ENCODE data around the gene C19orf81. TPM values are rescaled to one million over a fixed set of nuclear protein-coding genes. Genes with fewer than 3 reads are reported as not detected.

Gene C19orf81
- total RNA-seq, 1 donor from 2014 or later, result not detected

DNA sequence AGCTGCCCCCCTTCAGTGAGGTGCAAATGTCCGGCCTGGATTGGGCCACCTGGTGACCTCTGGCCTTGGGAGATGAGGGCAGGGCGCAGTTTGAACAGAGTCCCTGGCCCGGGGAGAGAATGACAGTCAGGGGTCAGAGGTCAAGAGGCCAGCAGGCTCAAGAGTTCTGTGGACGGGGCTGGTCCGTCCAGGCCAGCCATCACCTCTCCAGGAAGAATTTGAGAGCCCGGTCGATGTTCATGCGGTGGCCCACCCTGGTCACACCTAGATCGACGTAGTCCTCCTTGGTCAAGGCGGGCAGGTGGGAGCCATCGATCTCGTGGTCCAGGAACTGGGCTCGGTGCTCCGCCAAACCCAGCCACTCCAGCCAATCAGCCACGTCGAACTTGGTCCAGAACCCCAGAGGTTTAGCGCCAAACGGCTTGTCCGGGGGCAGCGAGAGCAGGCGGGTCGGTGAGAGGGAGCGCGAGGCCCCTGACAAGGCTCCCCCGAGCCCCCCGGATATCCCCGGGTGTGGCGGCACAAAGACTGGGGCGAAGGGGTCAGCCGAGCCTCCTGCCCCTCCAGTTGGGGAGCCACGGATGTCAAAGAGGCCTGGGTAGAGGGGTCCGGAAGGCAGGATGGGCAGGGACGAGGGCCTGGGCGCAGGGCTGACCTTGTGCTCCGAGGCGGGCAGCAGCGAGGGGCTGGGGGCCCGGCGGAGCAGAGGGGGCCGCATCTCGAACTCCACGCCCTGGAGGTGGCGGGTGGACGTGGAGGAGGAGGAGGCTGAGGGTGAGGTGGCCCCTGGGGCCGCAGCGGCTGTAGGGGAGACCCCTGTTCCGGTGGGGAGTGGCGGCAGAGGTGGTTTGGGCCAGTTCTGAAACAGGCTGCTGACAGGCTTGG is 12.8 kb downstream of the C19orf81 start:
- Histone ChIP-seq H3K4me3 (ENCODE audit: insufficient read depth, low read depth, low read length) (no peak overlapping the region), H3K4me2 (ENCODE audit: low read length) (no peak overlapping the region), H2AFZ (ENCODE audit: low read depth, low read length) (no peak overlapping the region), H3K36me3 (ENCODE audit: insufficient read depth, low read length) (no peaks in the 10 kb centered on the region), H3K4me1 (ENCODE audit: insufficient read depth, low read length) (peaks cover 3% of the 10 kb centered on the region), H3K9me3 (ENCODE audit: insufficient read depth, low read depth, low read length) (no peaks in the 10 kb centered on the region), H3K27me3 (ENCODE audit: insufficient read depth, low read length) (peaks cover 7% of the 10 kb centered on the region), H4K20me1 (ENCODE audit: insufficient read depth, low read length) (no peaks in the 10 kb centered on the region), H3K9ac (ENCODE audit: low read length) (no peak overlapping the region), H3K79me2 (ENCODE audit: insufficient read depth, low read length) (no peaks in the 10 kb centered on the region), H3K27ac (ENCODE audit: low read depth, low read length) (no peak overlapping the region)
- H3K9me3 Mint-ChIP-seq (ENCODE audit: unreplicated experiment), result peaks cover 18% of the 10 kb centered on the region
- TF ChIP-seq, protein P1, sequence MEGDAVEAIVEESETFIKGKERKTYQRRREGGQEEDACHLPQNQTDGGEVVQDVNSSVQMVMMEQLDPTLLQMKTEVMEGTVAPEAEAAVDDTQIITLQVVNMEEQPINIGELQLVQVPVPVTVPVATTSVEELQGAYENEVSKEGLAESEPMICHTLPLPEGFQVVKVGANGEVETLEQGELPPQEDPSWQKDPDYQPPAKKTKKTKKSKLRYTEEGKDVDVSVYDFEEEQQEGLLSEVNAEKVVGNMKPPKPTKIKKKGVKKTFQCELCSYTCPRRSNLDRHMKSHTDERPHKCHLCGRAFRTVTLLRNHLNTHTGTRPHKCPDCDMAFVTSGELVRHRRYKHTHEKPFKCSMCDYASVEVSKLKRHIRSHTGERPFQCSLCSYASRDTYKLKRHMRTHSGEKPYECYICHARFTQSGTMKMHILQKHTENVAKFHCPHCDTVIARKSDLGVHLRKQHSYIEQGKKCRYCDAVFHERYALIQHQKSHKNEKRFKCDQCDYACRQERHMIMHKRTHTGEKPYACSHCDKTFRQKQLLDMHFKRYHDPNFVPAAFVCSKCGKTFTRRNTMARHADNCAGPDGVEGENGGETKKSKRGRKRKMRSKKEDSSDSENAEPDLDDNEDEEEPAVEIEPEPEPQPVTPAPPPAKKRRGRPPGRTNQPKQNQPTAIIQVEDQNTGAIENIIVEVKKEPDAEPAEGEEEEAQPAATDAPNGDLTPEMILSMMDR (IDR thresholded peaks at IDR 0.05; ENCODE audit: insufficient read depth, low read depth, low read length), result no peak
- TF ChIP-seq EZH2 (IDR thresholded peaks at IDR 0.05; ENCODE audit: insufficient read depth, low read length), result no peak
- no peaks in the 10 kb centered on the region for H3K36me3 Mint-ChIP-seq (ENCODE audit: low read depth, unreplicated experiment)
- H3K4me1 Mint-ChIP-seq (ENCODE audit: low read depth, unreplicated experiment), result no peaks in the 10 kb centered on the region
- FAIRE-seq (no peak), DNase-seq (ENCODE audit: low read depth) (no peak)
- no peaks in the 10 kb centered on the region for H3K27me3 Mint-ChIP-seq (ENCODE audit: low read depth, unreplicated experiment)
- H3K4me3 Mint-ChIP-seq (ENCODE audit: unreplicated experiment), result no peak overlapping the region
- H3K27ac Mint-ChIP-seq (ENCODE audit: unreplicated experiment), result peak overlapping the region; percentile 18

DNA sequence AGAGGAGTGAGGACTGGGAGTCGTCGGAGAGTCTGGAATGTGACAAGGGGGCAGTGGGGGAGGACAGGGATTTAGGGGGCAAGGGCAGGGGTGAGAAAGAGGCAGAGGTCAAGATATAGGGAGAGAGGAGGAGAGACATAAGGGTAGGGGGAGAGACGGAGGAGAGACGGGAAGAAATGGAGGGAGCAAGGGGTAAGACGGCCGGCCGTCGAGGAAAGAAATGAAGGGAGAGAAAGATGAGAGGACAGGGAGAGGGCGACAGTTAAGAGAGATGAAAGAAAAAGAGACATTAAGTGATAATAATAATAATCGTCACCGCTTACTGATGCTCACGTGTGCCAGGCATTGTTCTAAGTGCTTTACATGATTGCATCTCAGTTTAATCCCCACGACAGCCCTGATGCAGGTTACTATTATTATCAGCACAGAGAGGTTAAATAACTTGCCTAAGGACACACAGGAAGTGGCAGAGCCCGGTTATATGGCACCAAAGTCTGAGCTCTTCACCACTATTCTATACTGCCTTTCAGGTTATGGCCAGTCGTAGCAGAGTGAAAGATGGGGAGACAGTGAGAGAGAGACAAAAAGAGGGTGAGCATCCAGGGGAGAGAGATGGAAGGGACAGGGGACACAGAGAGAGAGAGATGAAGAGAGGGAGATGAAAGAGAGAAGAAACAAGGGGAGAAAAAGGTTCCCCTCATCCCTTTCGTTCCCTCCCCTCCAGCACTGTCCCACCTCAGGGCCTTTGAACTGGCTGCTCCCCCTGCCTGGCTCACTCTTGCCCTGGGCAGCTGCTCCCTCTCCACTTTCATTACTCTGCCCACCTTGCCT is 13.6 kb downstream of the C19orf81 start:
- no peak overlapping the region for H3K4me3 Mint-ChIP-seq (ENCODE audit: unreplicated experiment)
- no peaks in the 10 kb centered on the region for H3K4me1 Mint-ChIP-seq (ENCODE audit: low read depth, unreplicated experiment)
- no peak overlapping the region for H3K27ac Mint-ChIP-seq (ENCODE audit: unreplicated experiment)
- FAIRE-seq (no peak), DNase-seq (ENCODE audit: low read depth) (no peak)
- Histone ChIP-seq H3K27ac (ENCODE audit: low read depth, low read length) (no peak overlapping the region), H2AFZ (ENCODE audit: low read depth, low read length) (no peak overlapping the region), H3K36me3 (ENCODE audit: insufficient read depth, low read length) (no peaks in the 10 kb centered on the region), H3K27me3 (ENCODE audit: insufficient read depth, low read length) (peaks cover 9% of the 10 kb centered on the region), H3K4me2 (ENCODE audit: low read length) (no peak overlapping the region), H3K9ac (ENCODE audit: low read length) (no peak overlapping the region), H3K79me2 (ENCODE audit: insufficient read depth, low read length) (no peaks in the 10 kb centered on the region), H3K4me1 (ENCODE audit: insufficient read depth, low read length) (no peaks in the 10 kb centered on the region), H3K9me3 (ENCODE audit: insufficient read depth, low read depth, low read length) (no peaks in the 10 kb centered on the region), H4K20me1 (ENCODE audit: insufficient read depth, low read length) (no peaks in the 10 kb centered on the region), H3K4me3 (ENCODE audit: insufficient read depth, low read depth, low read length) (no peak overlapping the region)
- TF ChIP-seq, protein P1 (IDR thresholded peaks at IDR 0.05; ENCODE audit: insufficient read depth, low read depth, low read length), result no peak
- no peak for TF ChIP-seq EZH2 (IDR thresholded peaks at IDR 0.05; ENCODE audit: insufficient read depth, low read length)
- H3K27me3 Mint-ChIP-seq (ENCODE audit: low read depth, unreplicated experiment), result no peaks in the 10 kb centered on the region
- H3K9me3 Mint-ChIP-seq (ENCODE audit: unreplicated experiment), result peaks cover 15% of the 10 kb centered on the region
- no peaks in the 10 kb centered on the region for H3K36me3 Mint-ChIP-seq (ENCODE audit: low read depth, unreplicated experiment)
